Kidney epithelial cell (primary cell): ENCODE data around the gene SLC4A9. TPM values are rescaled to one million over a fixed set of nuclear protein-coding genes. Genes with fewer than 3 reads are reported as not detected.

Source experiments
- DNase-seq: peaks from one replicate; pipeline ENCODE4 v3.0.0-alpha.2; 2010; ENCODE audit warnings: low read depth
- H3K27me3 ChIP-seq: 2 replicates; pipeline ENCODE4 v1.6.0; 2011; ENCODE audit warnings: low read length; ENCODE audit not compliant: control insufficient read depth, insufficient read depth
- H3K36me3 ChIP-seq: 2 replicates; pipeline ENCODE4 v1.5.1; 2011; ENCODE audit warnings: low read length; ENCODE audit not compliant: control insufficient read depth, insufficient read depth
- H3K4me3 ChIP-seq: 2 replicates; pipeline ENCODE4 v1.5.1; 2011; ENCODE audit warnings: low read depth, mild to moderate bottlenecking, control low read depth, low read length
- total RNA-seq: library from RNA; depleted of rRNA; stranded (reverse); fragments of >200 nt; gene quantifications from 2 replicates; pipeline ENCODE4 v1.2.3, GENCODE V29; 2015
- TF ChIP-seq, protein P1 (sequence below): IDR thresholded peaks from 2 replicates; pipeline ENCODE4 v1.5.1; 2011; ENCODE audit warnings: mild to moderate bottlenecking, moderate library complexity, low read length, control low read depth, inconsistent platforms; ENCODE audit not compliant: insufficient read depth, poor library complexity, severe bottlenecking

The SLC4A9 gene
- total RNA-seq, 1 donor from 2014 or later: not detected

DNA sequence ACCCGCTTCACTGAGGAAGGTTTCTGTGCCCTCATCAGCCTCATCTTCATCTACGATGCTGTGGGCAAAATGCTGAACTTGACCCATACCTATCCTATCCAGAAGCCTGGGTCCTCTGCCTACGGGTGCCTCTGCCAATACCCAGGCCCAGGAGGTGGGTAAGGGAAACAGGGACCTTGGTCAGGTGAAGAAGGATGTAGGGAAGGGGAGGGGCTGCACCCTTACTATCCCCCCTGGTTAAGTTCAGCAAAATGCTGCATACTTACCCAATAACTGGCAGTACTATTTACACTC lies 4.4 kb downstream of the SLC4A9 start:
- Histone ChIP-seq H3K27me3 (no peaks in the 10 kb centered on the region), H3K4me3 (no peak overlapping the region), H3K36me3 (no peaks in the 10 kb centered on the region)
- no peak for DNase-seq
- TF ChIP-seq, protein P1, sequence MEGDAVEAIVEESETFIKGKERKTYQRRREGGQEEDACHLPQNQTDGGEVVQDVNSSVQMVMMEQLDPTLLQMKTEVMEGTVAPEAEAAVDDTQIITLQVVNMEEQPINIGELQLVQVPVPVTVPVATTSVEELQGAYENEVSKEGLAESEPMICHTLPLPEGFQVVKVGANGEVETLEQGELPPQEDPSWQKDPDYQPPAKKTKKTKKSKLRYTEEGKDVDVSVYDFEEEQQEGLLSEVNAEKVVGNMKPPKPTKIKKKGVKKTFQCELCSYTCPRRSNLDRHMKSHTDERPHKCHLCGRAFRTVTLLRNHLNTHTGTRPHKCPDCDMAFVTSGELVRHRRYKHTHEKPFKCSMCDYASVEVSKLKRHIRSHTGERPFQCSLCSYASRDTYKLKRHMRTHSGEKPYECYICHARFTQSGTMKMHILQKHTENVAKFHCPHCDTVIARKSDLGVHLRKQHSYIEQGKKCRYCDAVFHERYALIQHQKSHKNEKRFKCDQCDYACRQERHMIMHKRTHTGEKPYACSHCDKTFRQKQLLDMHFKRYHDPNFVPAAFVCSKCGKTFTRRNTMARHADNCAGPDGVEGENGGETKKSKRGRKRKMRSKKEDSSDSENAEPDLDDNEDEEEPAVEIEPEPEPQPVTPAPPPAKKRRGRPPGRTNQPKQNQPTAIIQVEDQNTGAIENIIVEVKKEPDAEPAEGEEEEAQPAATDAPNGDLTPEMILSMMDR: no peak

DNA sequence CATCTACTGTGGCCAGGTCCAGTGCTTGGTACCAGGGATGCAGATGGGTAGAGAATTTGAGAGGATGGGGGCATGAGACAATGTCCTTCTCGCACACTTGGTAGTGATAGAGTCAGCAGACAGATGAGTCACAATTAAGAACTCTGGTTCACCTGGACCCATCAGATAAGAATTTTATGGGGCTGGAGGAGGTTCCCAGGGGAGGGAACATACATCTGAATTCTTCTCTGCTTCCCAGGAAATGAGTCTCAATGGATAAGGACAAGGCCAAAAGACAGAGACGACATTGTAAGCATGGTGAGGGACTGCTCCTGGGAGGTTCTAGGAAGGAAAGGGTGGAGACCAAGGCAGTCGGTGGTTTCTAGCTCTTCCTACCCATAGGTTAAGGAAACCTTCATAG lies 5.3 kb downstream of the SLC4A9 start:
- H3K36me3 ChIP-seq: no peaks in the 10 kb centered on the region
- no peaks in the 10 kb centered on the region for H3K27me3 ChIP-seq
- no peak overlapping the region for H3K4me3 ChIP-seq
- no peak for DNase-seq
- TF ChIP-seq, protein P1: no peak

DNA sequence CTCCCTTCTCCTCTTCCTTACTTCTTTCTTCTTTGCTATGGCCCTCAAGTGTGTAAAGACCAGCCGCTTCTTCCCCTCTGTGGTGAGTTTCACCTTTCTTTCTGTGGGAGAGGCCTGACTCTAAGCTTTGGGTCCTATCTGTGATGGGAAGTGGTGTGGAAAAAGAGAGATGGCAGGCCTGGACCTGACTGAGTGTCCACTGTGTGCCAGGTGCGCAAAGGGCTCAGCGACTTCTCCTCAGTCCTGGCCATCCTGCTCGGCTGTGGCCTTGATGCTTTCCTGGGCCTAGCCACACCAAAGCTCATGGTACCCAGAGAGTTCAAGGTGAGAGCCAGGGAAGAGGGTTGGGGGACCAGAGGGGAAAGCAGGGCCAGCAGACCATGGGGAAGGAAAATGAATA lies 5.9 kb downstream of the SLC4A9 start:
- TF ChIP-seq, protein P1: no peak
- Histone ChIP-seq H3K4me3 (no peak overlapping the region), H3K27me3 (no peaks in the 10 kb centered on the region), H3K36me3 (no peaks in the 10 kb centered on the region)
- DNase-seq: no peak

DNA sequence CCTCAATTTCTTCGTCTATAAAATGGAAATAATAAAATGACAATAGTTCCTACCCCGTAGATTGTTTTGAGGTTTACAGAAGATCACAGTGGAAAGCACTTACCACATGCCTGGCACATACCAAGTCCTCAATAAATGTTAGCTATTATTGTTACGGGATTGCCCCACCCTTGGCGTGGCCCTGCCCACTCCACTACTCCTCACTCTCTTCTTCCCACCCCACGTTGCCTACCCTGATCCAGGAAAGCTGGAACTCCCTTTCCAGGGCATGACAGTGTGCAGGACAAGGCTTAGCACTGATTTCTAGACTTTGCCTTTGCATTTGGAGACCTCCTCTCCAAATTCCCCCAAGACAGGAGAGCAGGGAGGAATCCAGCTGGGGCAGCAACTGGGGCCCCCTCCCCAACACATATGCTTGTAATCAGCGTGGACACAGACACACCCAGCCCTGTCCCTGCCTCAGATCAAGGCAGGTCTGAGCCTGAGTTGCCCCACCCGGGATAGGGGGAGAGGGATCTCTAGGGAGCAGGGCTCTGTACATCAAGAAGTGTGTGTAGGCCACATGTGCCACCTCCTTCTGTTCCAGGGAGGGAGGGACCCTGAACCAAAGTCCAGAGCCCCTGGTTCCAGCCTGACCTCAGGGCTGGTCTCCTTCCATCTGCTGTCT lies 6.7 kb downstream of the SLC4A9 start:
- Histone ChIP-seq H3K36me3 (no peaks in the 10 kb centered on the region), H3K4me3 (no peak overlapping the region), H3K27me3 (no peaks in the 10 kb centered on the region)
- DNase-seq: no peak
- TF ChIP-seq, protein P1: no peak

DNA sequence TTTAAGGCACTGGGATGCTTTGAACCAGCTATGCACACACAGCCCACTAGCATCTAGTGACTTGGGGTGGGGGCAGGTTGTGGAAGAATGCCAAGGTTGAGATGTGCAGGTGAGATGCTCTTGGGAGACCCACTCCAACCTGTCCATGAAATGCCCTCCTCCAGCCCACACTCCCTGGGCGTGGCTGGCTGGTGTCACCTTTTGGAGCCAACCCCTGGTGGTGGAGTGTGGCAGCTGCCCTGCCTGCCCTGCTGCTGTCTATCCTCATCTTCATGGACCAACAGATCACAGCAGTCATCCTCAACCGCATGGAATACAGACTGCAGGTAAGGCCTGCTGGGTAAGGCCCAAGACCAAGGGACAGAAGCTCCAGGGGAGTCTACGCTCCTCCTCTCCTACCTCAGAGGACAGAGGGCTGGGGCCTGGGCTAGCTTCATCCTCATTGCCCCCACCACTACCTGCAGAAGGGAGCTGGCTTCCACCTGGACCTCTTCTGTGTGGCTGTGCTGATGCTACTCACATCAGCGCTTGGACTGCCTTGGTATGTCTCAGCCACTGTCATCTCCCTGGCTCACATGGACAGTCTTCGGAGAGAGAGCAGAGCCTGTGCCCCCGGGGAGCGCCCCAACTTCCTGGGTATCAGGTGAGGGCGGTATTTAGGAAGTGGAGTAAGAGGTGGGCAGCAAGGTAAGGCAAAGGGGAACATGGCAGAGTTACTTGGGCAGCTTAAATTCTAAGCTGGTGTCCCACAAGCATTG lies 7.4 kb downstream of the SLC4A9 start:
- Histone ChIP-seq H3K4me3 (no peak overlapping the region), H3K27me3 (no peaks in the 10 kb centered on the region), H3K36me3 (no peaks in the 10 kb centered on the region)
- TF ChIP-seq, protein P1: no peak
- DNase-seq: no peak
